Raji (cell line): ENCODE measurements around the gene PCYT2.

Source experiments
- POLR2A ChIP-seq: IDR thresholded peaks from 2 replicates; pipeline ENCODE4 v1.6.1; 2011; ENCODE audit warnings: low read depth, low read length, control low read depth; ENCODE audit not compliant: insufficient read depth

PCYT2 gene

GRCh38 chr17:81951785-81952684 is 40.8 kb upstream of the PCYT2 start:
- TF ChIP-seq POLR2A: no peak

- TF ChIP-seq POLR2A: no peak
These were observed 39.3 kb upstream of the PCYT2 start for GRCh38 chr17:81950501-81950900.

- TF ChIP-seq POLR2A: no peak
These were observed 37.6 kb upstream of the PCYT2 start for GRCh38 chr17:81948635-81949378.

GRCh38 chr17:81947189-81947588 is 36.0 kb upstream of the PCYT2 start, which contains the start of gene MYADML2:
Gene MYADML2 (minus strand): TSS chr17:81947233. CDS start chr17:81941741, 5,492 bp downstream.
- no peak for TF ChIP-seq POLR2A

- TF ChIP-seq POLR2A: no peak
These were observed 33.7 kb upstream of the PCYT2 start for GRCh38 chr17:81944858-81945257.

GRCh38 chr17:81942167-81942553 is 31.0 kb upstream of the PCYT2 start:
- no peak for TF ChIP-seq POLR2A

- no peak for TF ChIP-seq POLR2A
These were observed 30.4 kb upstream of the PCYT2 start for GRCh38 chr17:81941484-81942166.

- no peak for TF ChIP-seq POLR2A
These were observed 29.6 kb upstream of the PCYT2 start for GRCh38 chr17:81940538-81941483.

GRCh38 chr17:81939881-81940385 is 28.7 kb upstream of the PCYT2 start:
- TF ChIP-seq POLR2A: no peak

- TF ChIP-seq POLR2A: no peak
These were observed 28.0 kb upstream of the PCYT2 start for GRCh38 chr17:81939218-81939617.

- no peak for TF ChIP-seq POLR2A
These were observed 24.5 kb upstream of the PCYT2 start for GRCh38 chr17:81935709-81936084.

GRCh38 chr17:81934850-81935708 is 23.9 kb upstream of the PCYT2 start:
- no peak for TF ChIP-seq POLR2A

GRCh38 chr17:81934098-81934757 is 23.0 kb upstream of the PCYT2 start:
- 0 out of 2 replicates have a peak, but pooled peaks have one; percentile 19 for TF ChIP-seq POLR2A
